Mesothelial cell of epicardium (in vitro differentiated cells): ENCODE measurements around the gene PCLAF. TPM values are rescaled to one million over a fixed set of nuclear protein-coding genes. Genes with fewer than 3 reads are reported as not detected.
"Not testable (repeated sequence)": the region's sequence is repeated elsewhere in the genome, so short reads cannot be mapped to it uniquely, and the experiment has no call there.

Experiments used
- DNase-seq, 2 experiments: peaks; one replicate each; pipeline ENCODE4 v3.0.0; 2021; ENCODE audit warnings: low spot score in 2 of 2; ENCODE audit not compliant: unreplicated experiment in 2 of 2
- H3K27ac Mint-ChIP-seq: 2 replicates; pipeline ENCODE4 v1.8.0; 2021; ENCODE audit warnings: mixed read lengths
- H3K27me3 Mint-ChIP-seq: 2 replicates; pipeline ENCODE4 v1.8.0; 2021; ENCODE audit warnings: low read depth, mixed read lengths
- H3K36me3 Mint-ChIP-seq: 2 replicates; pipeline ENCODE4 v1.8.0; 2021; ENCODE audit warnings: mixed read lengths
- H3K4me1 Mint-ChIP-seq: 2 replicates; pipeline ENCODE4 v1.8.0; 2021; ENCODE audit warnings: mixed read lengths
- H3K4me3 Mint-ChIP-seq: 2 replicates; pipeline ENCODE4 v1.8.0; 2021; ENCODE audit warnings: mild to moderate bottlenecking, moderate library complexity, mixed read lengths
- H3K9me3 Mint-ChIP-seq: 2 replicates; pipeline ENCODE4 v1.8.0; 2021; ENCODE audit warnings: mixed read lengths
- total RNA-seq: library from RNA; stranded (reverse); gene quantifications from 3 replicates; pipeline ENCODE4 v1.2.1, GENCODE V29; 2021
- TF ChIP-seq, protein P1 (sequence below): fragments of 200-600 bp; sonication (generic); IDR thresholded peaks from one replicate; pipeline ENCODE4 v1.5.0; 2021; ENCODE audit warnings: antibody characterized with exemption; ENCODE audit not compliant: unreplicated experiment

The PCLAF gene
- total RNA-seq, 1 donor from 2014 or later = 16.6 TPM

DNA sequence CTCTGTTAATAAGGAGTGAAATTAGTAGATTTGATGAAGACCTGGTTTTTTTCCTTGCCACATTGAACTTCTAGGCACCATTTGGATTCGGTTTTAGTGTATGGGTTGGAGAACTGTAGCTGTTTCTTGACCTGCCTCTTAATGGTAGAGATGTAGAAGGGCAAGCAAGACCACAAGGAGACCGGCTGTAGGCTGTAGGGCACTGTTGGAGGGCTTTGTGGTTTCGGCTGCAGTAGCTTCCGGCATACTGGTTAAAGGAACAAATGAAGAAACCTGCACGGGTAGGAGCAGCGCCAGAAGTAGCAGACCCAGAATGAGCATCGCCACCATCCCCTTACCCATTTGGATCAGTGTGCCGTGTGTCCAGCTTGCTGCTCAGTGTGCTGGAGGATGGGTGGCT lies 7.9 kb downstream of the PCLAF start:
- no peaks in the 10 kb centered on the region for H3K27me3 Mint-ChIP-seq
- no peak overlapping the region for H3K27ac Mint-ChIP-seq
- H3K9me3 Mint-ChIP-seq = no peaks in the 10 kb centered on the region
- no peaks in the 10 kb centered on the region for H3K4me1 Mint-ChIP-seq
- TF ChIP-seq, protein P1, sequence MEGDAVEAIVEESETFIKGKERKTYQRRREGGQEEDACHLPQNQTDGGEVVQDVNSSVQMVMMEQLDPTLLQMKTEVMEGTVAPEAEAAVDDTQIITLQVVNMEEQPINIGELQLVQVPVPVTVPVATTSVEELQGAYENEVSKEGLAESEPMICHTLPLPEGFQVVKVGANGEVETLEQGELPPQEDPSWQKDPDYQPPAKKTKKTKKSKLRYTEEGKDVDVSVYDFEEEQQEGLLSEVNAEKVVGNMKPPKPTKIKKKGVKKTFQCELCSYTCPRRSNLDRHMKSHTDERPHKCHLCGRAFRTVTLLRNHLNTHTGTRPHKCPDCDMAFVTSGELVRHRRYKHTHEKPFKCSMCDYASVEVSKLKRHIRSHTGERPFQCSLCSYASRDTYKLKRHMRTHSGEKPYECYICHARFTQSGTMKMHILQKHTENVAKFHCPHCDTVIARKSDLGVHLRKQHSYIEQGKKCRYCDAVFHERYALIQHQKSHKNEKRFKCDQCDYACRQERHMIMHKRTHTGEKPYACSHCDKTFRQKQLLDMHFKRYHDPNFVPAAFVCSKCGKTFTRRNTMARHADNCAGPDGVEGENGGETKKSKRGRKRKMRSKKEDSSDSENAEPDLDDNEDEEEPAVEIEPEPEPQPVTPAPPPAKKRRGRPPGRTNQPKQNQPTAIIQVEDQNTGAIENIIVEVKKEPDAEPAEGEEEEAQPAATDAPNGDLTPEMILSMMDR = no peak
- no peak overlapping the region for H3K4me3 Mint-ChIP-seq
- H3K36me3 Mint-ChIP-seq = peaks cover 7% of the 10 kb centered on the region
- DNase-seq = no peak

DNA sequence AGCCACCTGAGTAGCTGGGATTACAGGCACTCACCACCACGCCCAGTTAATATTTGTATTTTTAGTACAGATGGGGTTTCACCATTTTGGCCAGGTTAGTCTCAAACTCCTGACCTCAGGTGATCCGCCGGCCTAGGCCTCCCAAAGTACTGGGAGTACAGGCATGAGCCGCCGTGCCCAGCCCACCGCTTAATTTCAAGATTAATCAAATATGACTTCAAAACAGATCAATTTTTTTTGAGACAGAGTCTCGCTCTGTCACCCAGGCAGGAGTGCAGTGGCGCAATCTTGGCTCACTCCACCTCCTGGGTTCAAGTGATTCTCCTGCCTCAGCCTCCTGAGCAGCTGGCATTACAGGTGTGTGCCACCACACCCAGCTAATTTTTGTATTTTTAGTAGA lies 9.9 kb downstream of the PCLAF start:
- H3K27ac Mint-ChIP-seq, DNase-seq, H3K9me3 Mint-ChIP-seq, H3K4me1 Mint-ChIP-seq, H3K4me3 Mint-ChIP-seq, H3K36me3 Mint-ChIP-seq, H3K27me3 Mint-ChIP-seq: not testable (repeated sequence)

DNA sequence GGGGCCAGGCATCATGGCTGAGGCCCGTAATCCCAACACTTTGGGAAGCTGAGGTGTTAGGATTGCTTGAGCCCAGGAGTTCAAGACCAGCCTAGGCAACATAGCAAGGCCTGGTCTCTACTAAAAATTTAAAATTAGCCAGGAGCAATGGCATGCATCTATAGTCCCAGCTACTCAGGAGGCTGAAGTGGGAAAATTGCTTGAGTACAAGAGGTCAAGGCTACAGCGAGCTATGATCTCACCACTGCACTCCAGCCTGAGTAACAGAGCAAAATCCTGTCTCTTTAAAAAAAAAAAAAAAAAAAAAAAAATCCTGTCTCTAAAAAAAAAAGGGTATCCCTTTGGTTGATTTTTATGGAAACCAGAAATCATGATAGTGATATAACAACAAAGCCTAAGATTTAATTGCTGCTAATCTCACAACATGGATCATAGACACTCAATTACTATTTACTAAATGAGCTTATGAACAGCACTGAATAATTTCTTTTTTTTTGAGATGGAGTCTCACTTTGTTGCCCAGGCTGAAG lies 12.1 kb downstream of the PCLAF start:
- Mint-ChIP-seq H3K9me3 (no peaks in the 10 kb centered on the region), H3K27ac (no peak overlapping the region), H3K27me3 (no peaks in the 10 kb centered on the region), H3K36me3 (peaks cover 4% of the 10 kb centered on the region), H3K4me3 (no peak overlapping the region), H3K4me1 (no peaks in the 10 kb centered on the region)
- DNase-seq = no peak
- TF ChIP-seq, protein P1 = no peak

DNA sequence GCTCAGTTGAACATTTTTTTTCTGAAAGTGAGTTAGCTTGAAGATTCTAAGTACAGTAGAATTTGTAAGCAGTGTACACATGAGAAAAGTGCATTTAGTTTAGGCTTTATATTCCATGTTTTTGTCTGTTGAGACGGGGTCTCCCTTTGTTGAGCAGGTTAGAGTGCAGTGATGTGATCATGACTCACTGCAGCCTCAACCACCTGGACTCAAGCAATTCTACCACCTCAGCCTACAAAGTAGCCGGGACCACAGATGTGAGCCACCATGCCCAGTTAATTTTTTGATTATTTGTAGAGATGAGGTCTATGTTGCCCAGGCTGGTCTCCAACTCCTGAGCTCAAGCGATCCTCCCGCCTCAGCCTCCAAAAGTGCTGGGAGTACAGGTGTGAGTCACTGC lies 20.0 kb downstream of the PCLAF start:
- DNase-seq = no peak
- H3K4me1 Mint-ChIP-seq = peaks cover 4% of the 10 kb centered on the region
- no peaks in the 10 kb centered on the region for H3K9me3 Mint-ChIP-seq
- TF ChIP-seq, protein P1 = no peak
- H3K4me3 Mint-ChIP-seq = no peak overlapping the region
- H3K36me3 Mint-ChIP-seq = peaks cover 2% of the 10 kb centered on the region
- no peak overlapping the region for H3K27ac Mint-ChIP-seq
- H3K27me3 Mint-ChIP-seq = no peaks in the 10 kb centered on the region

DNA sequence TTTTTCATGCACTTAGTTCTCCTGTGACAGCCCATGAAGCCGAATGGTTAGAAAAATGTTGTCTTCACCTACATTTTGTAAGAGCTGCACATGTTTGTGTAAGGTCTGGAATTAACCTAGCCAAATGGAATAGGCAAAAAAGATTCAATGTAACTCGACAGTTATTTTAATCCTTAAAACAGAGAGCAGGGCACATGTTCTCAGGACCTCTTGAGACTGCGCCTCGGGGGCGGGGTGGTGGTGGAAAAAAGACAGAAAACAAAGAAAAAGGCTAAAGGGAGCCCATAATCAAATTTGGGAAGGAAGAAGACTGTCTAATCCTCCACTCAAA lies 24.6 kb downstream of the PCLAF start:
- TF ChIP-seq, protein P1 = no peak
- no peak for DNase-seq
- Mint-ChIP-seq H3K27me3 (no peaks in the 10 kb centered on the region), H3K36me3 (no peaks in the 10 kb centered on the region), H3K4me3 (peak overlapping the region; percentile 99), H3K27ac (peak overlapping the region; percentile 100), H3K9me3 (no peaks in the 10 kb centered on the region), H3K4me1 (peaks cover 14% of the 10 kb centered on the region)

DNA sequence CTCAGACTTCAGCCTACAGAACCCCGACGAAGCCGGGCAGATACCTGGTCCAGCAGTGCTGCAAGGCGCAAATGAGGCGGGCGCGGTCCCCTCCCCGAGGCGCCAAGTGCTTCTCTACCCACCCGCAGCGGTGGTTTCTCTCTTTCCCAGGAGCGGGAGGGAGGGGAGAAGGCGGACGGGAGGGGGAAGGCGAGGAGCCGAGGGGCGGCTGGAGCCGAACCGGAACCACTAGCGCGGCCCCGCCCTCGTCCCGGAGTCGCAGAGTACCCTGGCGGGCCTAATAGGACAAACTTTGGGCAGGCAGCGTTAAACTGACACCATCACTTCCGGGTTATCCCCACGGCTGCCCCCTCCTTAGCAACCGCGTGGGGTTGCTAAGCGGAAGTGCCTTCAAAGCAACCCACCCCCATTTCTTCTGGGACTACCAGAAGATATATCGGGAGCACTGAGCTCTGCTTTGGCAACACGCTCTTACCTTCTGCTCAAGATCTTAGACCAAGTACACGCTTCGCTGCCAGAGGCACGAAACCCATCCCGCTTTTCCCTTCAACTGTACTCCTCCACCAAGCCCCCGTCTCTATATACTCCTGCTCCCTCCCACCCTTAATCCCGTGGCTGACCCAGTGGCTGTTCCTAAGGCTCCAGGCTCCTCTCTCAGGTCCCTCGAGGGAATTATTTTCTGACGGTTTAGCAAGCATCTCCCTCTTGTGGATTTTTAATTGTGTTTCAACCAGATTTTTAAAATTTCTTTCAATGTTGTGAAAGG lies 25.1 kb downstream of the PCLAF start, which contains the start of gene CSNK1G1:
TSS of gene CSNK1G1 (minus strand) at position 230 of the 766 bp plus-strand sequence. CDS start 55,674 bp downstream, outside the sequence.
- H3K27me3 Mint-ChIP-seq = no peaks in the 10 kb centered on the region
- H3K9me3 Mint-ChIP-seq = no peaks in the 10 kb centered on the region
- peak within 1 kb of the TSS; percentile 99 for H3K4me3 Mint-ChIP-seq

More for the DNA sequence above, 25.1 kb downstream of the PCLAF start, which contains the start of gene CSNK1G1:
- H3K36me3 Mint-ChIP-seq = no peaks in the 10 kb centered on the region
- H3K27ac Mint-ChIP-seq = peak within 1 kb of the TSS; percentile 100
- H3K4me1 Mint-ChIP-seq = peaks cover 15% of the 10 kb centered on the region
- TF ChIP-seq, protein P1 = no peak
- DNase-seq = peak; percentile 90 to 93
